Skeletal muscle satellite cell (primary cell): ENCODE measurements around the gene RUFY1.
"Not testable (repeated sequence)": the region's sequence is repeated elsewhere in the genome, so short reads cannot be mapped to it uniquely, and the experiment has no call there.

Experiments
- H3K27me3 ChIP-seq: 2 replicates; pipeline ENCODE4 v1.7.0; 2013; ENCODE audit warnings: low read length; ENCODE audit not compliant: control insufficient read depth, insufficient read depth
- H3K36me3 ChIP-seq: 2 replicates; pipeline ENCODE4 v1.7.0; 2013; ENCODE audit warnings: mild to moderate bottlenecking, control low read depth, low read length; ENCODE audit not compliant: insufficient read depth
- H3K4me1 ChIP-seq: 2 replicates; pipeline ENCODE4 v1.7.0; 2013; ENCODE audit warnings: low read length; ENCODE audit not compliant: control insufficient read depth, insufficient read depth
- H3K4me2 ChIP-seq: 2 replicates; pipeline ENCODE4 v1.7.0; 2013; ENCODE audit warnings: mild to moderate bottlenecking, low read length
- H3K4me3 ChIP-seq: 2 replicates; pipeline ENCODE4 v1.7.0; 2013; ENCODE audit warnings: low read length
- H3K9ac ChIP-seq: 2 replicates; pipeline ENCODE4 v1.7.0; 2013; ENCODE audit warnings: mild to moderate bottlenecking, low read depth, low read length, moderate library complexity
- H3K9me3 ChIP-seq: replicated peaks from 2 replicates; pipeline ENCODE4 v1.7.0; 2013; ENCODE audit warnings: mild to moderate bottlenecking, control low read depth, low read length

RUFY1 gene

DNA sequence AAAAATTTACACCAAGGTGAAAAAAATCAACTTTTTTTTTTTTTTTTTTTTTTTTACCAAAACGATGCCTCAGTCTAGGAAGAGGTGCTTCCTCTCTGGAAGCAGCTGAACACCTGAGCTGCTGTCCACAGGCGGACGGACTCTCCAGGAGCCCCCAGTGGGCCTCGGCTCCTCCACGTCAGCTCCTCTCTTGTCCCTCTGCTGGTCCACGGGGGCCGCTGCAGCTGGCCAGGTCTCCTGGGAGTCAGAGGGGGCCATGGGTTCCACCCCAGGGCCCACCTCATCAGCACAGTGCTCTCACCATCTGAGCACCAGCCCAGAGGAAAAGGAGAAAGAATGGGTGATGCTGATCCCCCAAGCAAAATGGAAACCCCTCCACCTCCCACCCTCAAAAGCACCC lies 32.6 kb upstream of the RUFY1 start:
- not testable (repeated sequence) for H3K36me3 ChIP-seq, H3K9ac ChIP-seq, H3K4me2 ChIP-seq, H3K9me3 ChIP-seq, H3K27me3 ChIP-seq, H3K4me1 ChIP-seq, H3K4me3 ChIP-seq

DNA sequence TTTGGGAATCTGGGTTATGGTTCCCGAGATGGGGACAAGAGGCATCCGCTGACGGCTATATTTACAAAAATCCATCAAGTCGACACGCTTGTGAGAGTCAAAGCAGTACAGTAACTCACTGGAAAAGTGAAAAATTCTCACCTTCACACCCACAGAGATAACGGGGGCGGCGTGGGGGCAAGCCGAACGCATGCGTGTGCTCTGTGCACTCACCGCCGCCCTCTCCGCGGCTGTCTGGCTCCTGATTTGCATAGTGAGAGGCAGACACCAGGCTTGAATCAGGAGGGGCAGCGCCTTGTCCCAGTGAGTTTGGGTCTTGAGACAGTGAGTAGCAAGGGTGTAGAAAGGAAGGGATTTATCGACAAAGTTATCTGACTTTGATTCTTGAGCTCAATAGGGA lies 32.0 kb upstream of the RUFY1 start:
- not testable (repeated sequence) for H3K4me1 ChIP-seq, H3K27me3 ChIP-seq, H3K9ac ChIP-seq, H3K36me3 ChIP-seq, H3K4me2 ChIP-seq, H3K4me3 ChIP-seq, H3K9me3 ChIP-seq

DNA sequence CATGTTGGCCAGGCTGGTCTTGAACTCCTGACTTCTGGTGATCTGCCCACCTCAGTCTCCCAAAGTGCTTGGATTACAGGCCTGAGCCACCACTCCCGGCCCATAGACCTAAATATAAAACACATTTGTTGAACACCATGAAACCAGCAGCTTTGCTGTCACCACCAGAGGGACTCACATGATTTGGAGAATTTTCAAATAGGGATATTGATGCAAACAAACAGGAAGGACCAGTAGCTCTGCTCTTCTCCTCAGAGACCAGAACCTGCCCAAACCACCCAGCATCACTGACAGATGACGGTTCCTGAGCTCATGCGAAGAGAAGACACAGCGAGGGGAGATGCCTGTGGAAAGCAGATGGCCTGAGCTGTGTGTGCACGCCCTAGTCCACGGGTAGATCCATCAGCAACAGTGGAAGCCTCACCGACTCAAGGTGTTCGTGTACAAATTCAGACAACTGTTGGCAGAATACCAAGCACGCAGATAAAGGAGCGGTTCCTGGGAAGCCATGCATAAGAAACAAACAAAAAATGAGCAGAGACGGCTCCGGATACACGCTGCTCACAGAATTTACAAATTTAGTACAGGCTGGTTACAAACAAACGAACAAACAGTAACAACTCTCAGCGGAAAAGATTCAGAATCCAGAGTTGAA lies 30.8 kb upstream of the RUFY1 start:
- H3K9me3 ChIP-seq, H3K4me3 ChIP-seq, H3K27me3 ChIP-seq, H3K36me3 ChIP-seq, H3K9ac ChIP-seq, H3K4me1 ChIP-seq, H3K4me2 ChIP-seq: not testable (repeated sequence)

DNA sequence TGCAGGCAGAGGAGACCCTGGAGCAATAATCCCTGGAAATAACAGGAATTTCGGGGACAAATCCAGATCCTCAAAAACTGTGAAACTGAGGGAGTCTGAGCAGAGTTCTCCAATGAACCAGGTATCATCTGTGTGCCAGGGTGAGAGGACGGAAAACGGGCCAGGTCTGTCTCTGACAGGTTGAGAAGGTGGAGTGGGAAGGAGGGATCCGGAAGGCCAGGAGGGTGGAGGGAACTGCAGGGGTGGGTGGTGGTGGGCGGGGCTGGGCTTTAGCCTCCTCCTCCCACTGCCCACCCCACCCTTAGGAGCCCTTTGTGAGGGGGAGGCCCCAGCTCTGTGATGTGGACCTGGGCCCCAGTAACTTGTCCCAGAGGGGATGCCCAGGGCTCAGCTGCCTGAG lies 28.2 kb upstream of the RUFY1 start:
- not testable (repeated sequence) for H3K4me2 ChIP-seq, H3K9me3 ChIP-seq, H3K4me1 ChIP-seq, H3K9ac ChIP-seq, H3K36me3 ChIP-seq, H3K27me3 ChIP-seq, H3K4me3 ChIP-seq

DNA sequence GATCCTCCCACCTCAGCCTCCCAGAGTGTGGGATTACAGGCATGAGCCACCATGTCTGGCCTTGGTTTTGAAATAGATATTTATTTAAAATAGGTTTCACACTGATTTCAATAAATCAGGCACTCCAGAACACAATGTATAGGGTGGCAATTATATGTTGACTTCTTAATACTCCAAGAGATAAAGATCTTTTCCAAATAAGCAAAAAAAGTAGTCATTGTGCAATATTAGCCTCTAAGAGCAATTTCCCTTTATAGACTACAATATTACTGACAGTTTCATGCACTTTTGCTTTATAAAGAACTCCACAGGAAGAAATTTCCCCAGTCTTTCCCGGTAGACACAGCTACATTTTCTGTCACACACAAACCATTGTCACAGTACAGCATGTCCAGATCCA lies 23.4 kb upstream of the RUFY1 start:
- no peaks in the 10 kb centered on the region for H3K9me3 ChIP-seq
- no peaks in the 10 kb centered on the region for H3K36me3 ChIP-seq
- no peak overlapping the region for H3K4me3 ChIP-seq
- H3K4me1 ChIP-seq, result no peaks in the 10 kb centered on the region
- peaks cover 16% of the 10 kb centered on the region for H3K27me3 ChIP-seq
- no peak overlapping the region for H3K9ac ChIP-seq
- H3K4me2 ChIP-seq, result no peak overlapping the region

GRCh38 chr5:179530069-179530998 lies 20.0 kb upstream of the RUFY1 start:
- Histone ChIP-seq H3K9ac (peak overlapping the region; percentile 13), H3K4me2 (peak overlapping the region; percentile 78), H3K36me3 (no peaks in the 10 kb centered on the region), H3K4me3 (peak overlapping the region; percentile 62), H3K4me1 (no peaks in the 10 kb centered on the region), H3K9me3 (no peaks in the 10 kb centered on the region), H3K27me3 (peaks cover 16% of the 10 kb centered on the region)

- Histone ChIP-seq H3K4me3 (no peak overlapping the region), H3K36me3 (no peaks in the 10 kb centered on the region), H3K9ac (no peak overlapping the region), H3K9me3 (no peaks in the 10 kb centered on the region), H3K4me2 (no peak overlapping the region), H3K27me3 (peaks cover under 1% of the 10 kb centered on the region), H3K4me1 (peaks cover 6% of the 10 kb centered on the region)
These were observed 17.3 kb upstream of the RUFY1 start for GRCh38 chr5:179533024-179533423.

DNA sequence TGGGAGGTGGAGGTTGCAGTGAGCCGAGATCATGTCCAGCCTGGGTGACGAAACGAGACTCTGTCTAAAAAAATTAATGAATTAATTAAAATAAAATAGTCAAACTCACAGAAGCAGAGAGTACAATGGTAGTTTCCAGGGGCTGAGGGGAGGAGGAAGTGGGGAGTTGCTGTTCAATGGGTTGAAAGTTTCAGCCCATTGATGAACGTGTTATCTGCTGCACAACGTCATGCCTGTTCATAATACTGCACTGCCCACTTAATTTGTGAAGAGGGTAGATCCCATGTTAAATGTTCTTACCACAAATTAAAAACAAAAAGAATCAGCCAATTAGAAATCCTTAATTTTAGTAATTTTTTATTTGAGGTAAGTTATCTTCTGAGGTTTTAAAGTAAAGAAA lies 16.4 kb upstream of the RUFY1 start:
- no peak overlapping the region for H3K4me3 ChIP-seq
- no peaks in the 10 kb centered on the region for H3K27me3 ChIP-seq
- no peaks in the 10 kb centered on the region for H3K9me3 ChIP-seq
- no peak overlapping the region for H3K9ac ChIP-seq
- peaks cover 6% of the 10 kb centered on the region for H3K4me1 ChIP-seq
- H3K4me2 ChIP-seq, result no peak overlapping the region
- H3K36me3 ChIP-seq, result no peaks in the 10 kb centered on the region

DNA sequence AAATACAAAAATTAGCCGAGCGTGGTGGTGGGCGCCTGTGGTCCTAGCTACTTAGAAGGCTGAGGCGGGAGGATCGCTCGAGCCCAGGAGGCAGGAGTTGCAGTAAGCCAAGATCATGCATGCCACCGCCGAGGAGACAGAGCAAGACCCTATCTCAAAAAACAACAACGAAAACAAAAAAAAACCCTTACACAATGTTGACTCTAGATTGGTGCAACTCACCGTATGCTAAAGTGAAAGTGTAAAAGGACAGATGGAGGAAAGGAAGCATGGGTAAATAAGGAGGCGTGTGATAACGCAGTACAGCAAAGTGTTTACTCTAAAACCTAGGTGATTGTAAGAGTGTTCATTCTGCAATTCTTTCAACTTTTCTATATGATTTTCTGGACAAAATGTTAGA lies 15.9 kb upstream of the RUFY1 start:
- no peaks in the 10 kb centered on the region for H3K9me3 ChIP-seq
- no peaks in the 10 kb centered on the region for H3K27me3 ChIP-seq
- H3K36me3 ChIP-seq, result no peaks in the 10 kb centered on the region
- H3K4me2 ChIP-seq, result no peak overlapping the region
- H3K4me1 ChIP-seq, result peaks cover 6% of the 10 kb centered on the region
- H3K9ac ChIP-seq, result no peak overlapping the region
- no peak overlapping the region for H3K4me3 ChIP-seq

DNA sequence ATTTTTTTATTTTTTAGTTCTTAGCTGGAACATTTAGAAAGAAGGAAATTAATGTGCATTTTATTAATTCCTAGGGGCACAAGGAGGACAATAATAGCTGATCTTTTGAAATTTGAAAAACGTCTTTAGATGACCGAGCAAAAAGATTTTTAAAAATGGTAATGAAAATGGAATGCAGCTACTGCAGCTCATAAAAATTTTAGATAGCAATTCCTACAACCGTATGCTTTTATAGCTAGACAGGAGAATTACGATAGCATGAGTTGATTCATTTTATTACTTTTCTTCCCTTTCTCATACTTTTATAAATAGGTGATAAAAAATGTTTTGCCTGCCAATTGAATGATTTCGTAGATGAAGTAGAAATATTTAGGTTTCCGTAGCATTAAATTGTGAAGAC lies 13.7 kb upstream of the RUFY1 start:
- H3K9me3 ChIP-seq, result no peaks in the 10 kb centered on the region
- no peak overlapping the region for H3K4me3 ChIP-seq
- H3K27me3 ChIP-seq, result no peaks in the 10 kb centered on the region
- peak overlapping the region; percentile 36 for H3K9ac ChIP-seq
- H3K36me3 ChIP-seq, result no peaks in the 10 kb centered on the region
- peaks cover 6% of the 10 kb centered on the region for H3K4me1 ChIP-seq
- H3K4me2 ChIP-seq, result peak overlapping the region; percentile 28

- no peaks in the 10 kb centered on the region for H3K9me3 ChIP-seq
- H3K9ac ChIP-seq, result no peak overlapping the region
- peaks cover 8% of the 10 kb centered on the region for H3K4me1 ChIP-seq
- H3K4me2 ChIP-seq, result no peak overlapping the region
- H3K4me3 ChIP-seq, result no peak overlapping the region
- no peaks in the 10 kb centered on the region for H3K36me3 ChIP-seq
- no peaks in the 10 kb centered on the region for H3K27me3 ChIP-seq
These were observed 8.2 kb upstream of the RUFY1 start for GRCh38 chr5:179542170-179542569.

DNA sequence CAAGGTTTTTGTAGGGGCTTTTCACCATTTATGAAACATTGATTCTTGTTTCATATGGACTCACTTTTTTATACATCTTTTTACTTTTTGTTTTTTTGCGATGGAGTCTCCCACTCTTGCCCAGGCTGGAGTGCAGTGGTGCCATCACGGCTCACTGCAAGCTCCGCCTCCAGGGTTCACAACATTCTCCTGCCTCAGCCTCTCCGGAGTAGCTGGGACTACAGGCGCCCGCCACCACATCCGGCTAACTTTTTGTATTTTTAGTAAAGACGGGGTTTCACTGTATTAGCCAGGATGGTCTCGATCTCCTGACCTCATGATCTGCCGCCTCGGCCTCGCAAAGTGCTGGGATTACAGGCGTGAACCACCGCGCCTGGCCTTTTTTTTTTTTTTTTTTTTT lies 7.1 kb upstream of the RUFY1 start:
- H3K4me2 ChIP-seq, H3K27me3 ChIP-seq, H3K36me3 ChIP-seq, H3K9ac ChIP-seq, H3K4me1 ChIP-seq, H3K4me3 ChIP-seq, H3K9me3 ChIP-seq: not testable (repeated sequence)
